ENCODE results near the gene TPSG1.

The TPSG1 gene

DNA sequence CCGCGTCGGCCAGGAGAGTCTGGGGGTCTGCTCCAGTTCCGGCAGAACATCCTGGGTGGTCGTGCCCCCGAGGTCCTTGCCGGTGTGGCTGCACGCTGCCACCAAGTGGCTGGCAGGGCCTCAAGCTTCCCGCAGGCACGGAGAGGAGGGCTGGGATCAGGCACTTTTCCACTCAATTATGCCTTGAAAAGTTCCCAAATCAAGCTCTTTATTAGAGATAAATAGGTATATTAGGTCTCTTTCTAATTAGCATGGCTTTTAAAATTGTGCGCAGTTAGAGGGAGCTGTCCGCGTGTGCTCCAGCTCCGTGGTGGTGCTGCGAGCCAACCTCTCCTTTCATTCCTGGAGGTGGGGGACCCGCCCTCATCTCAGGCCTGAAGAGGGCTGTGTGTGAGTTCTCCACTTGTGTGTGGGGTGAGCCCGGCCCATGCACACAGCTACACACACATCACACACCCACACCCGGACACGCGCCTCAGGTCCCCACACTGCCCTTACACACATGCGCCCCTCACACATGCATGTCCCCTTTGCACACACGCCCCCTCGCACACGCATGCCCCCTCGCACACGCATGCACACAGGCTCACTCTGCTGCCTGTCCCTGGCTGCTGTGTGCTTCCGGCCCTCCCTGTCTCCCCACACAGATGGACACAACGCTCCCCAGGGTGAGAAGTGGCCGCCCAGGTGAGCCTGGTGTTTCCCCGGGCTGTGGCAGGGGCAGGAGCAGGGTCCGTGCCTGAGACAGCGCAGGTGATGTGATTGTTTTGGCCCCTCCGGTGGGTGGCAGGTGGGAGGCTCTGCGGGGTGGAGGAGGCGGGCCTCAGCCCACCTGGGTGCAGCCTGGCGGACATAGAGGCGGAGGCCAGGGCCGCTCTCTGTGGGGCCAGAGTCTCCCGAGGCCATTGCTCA is 43.4 kb downstream of the TPSG1 start:
- DNase-seq (ENCODE audit: insufficient read length, low spot score) (no peak), FAIRE-seq (peak; percentile 59)

DNA sequence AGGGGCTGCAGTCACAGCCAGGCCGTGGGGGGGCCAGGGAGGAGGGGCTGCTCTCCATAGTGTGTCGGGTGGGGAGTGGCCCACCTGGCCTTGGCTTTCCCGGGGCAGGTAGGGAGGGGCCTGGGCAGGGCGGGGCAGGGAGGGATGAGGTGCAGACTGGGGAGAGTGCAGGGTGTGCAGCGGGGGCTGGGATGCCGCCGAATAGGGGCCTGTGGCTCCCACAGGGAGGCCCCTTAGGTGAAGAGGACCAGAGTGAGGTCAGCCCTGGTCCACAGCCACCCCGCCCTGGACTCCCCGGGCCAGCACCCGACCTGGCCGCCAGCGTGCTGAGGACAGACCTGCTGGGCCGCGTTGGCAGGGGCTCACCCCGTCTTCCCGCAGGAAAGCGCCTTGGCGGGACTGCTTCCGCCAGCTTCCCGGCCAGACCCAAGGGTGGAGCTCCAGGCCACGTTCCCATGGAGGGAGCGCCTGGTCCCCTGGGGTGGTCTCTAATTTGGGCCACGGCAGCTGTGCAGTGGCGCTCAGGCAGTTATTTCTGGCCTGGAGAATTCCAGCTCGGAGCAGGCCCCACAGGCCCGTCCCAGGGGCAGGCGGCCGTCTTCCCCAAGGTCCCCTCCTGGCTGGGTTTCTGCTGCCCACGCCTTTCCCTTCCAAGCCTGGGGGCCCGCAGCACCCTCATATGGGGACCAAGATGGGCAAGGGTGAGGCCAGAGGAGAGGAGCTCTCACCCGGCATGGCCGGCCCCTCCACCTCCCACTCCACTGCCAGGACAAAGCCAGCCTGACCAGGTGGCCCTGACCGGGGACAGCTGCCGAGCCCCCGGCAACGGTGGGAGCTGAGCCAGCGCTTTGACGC is 44.3 kb downstream of the TPSG1 start:
- no peak for DNase-seq (ENCODE audit: insufficient read length, low spot score)
- no peak for FAIRE-seq

DNA sequence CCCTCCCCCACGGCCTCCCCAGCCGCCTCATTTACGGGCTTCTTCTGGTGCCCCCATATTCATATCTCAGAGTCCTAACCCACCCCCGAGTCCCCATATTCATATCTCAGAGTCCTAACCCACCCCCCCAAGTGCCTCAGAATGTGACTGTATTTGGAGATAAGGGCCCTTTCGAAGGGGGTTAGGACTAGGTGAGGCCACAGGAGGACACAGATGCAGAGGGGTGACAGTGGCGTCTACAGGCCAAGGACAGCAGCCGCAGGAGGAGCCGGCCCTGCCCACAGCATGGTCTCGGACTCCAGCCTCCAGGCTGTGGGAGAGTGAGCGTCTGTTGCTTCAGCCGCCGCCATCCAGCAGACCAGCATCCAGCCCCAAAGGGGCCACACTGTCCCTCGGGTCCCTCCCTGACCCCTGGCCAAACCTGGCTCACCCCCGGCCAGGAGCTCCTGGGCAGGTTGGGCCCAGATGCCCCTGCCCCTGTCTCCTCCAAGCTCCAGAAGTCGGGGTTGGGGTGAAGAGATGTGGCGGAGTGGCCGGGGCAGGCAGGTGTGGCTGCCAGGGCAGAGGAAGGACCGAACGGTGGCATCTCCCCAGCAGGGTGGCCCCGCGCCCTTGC is 46.7 kb downstream of the TPSG1 start:
- no peak for DNase-seq (ENCODE audit: insufficient read length, low spot score)
- no peak for FAIRE-seq

DNA sequence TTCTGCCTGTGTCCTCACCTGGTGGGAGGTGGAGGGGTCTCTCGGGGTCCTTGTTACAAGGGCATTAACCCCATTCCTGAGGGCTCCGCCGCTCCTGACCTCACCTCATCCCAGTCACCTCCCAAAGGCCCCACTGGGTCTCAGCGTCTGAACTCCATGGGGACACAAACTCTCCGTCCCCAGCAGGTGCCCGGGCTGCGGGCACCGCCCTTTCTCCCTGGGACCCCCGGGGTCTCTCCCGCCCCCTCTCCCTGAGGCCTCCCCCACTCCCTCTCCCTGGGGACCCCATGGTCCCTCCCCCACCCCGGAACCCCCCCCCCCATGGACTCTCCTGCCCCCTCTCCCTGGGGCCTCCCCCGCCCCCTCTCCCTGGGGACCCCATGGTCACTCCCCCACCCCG is 47.3 kb downstream of the TPSG1 start:
- FAIRE-seq (no peak), DNase-seq (ENCODE audit: insufficient read length, low spot score) (no peak)

GRCh38 chr16:1177053-1177452 is 48.0 kb downstream of the TPSG1 start:
- DNase-seq (ENCODE audit: insufficient read length, low spot score) (no peak), FAIRE-seq (no peak)

DNA sequence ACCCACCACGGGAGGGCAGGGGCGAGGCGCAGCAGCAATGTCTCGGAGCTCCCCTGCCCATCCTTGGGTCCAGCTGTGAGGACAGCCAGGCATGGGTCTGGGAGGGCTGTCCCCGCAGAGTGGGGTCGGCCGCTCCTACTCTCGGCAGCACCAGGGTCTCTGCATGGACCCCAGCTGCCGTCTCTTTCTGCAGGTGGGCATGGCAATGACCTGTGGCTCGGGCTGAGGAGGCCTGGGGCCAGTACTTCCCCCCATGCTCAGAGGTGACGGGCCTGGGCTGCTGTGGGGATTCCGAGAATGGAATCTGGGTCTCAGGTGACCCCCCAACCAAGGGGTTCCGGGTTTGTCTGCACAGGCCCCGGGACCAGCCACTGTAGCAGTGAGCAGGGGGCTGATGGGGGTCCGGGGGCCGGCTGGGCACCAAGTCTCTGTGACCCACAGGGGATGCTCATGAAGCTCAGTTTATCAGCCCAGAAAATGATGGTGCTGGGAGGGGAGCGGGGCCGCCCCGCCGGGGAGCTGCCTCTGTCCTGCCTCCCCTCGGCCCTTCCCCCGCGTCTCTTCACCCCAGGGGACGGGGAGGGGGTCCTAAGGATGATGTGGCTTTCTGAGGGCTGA is 48.7 kb downstream of the TPSG1 start:
- no peak for FAIRE-seq
- DNase-seq (ENCODE audit: insufficient read length, low spot score), result no peak

GRCh38 chr16:1175566-1176279 is 49.3 kb downstream of the TPSG1 start:
- FAIRE-seq, result no peak
- no peak for DNase-seq (ENCODE audit: insufficient read length, low spot score)

- DNase-seq (ENCODE audit: insufficient read length, low spot score) (no peak), FAIRE-seq (peak; percentile 36)
Observed at GRCh38 chr16:1174477-1175357, 50.4 kb downstream of the TPSG1 start.

DNA sequence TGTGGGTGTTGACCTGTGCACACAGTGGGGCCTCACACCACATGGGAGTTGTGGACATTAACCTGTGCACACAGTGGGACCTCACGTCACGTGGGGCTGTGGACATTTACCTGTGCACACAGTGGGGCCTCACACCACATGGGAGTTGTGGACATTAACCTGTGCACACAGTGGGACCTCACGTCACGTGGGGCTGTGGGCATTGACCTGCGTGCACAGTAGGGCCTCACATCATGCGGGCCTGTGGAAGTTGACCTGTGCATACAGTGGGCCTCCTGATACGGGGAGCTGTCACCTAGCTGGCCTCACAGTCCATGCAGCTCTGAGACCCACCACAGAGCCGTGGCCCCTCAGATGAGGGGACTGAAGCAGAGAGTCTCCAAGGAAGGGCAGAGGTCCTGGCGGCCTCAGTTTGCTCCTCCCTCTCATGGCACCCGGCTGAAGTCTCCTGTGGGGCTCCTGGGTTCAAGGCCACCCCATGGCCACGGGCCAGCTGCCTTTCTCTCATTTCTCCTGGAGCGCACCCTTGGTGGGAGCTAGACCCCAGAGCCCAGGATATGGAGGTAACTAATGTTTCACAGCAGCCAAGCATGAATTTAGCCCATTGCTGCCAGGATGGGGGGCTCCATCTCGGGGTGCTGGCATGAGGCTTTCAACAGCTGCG is 51.1 kb downstream of the TPSG1 start:
- FAIRE-seq (no peak), DNase-seq (ENCODE audit: insufficient read length, low spot score) (no peak)

- no peak for FAIRE-seq
Observed at GRCh38 chr16:1172651-1173050, 52.4 kb downstream of the TPSG1 start.

DNA sequence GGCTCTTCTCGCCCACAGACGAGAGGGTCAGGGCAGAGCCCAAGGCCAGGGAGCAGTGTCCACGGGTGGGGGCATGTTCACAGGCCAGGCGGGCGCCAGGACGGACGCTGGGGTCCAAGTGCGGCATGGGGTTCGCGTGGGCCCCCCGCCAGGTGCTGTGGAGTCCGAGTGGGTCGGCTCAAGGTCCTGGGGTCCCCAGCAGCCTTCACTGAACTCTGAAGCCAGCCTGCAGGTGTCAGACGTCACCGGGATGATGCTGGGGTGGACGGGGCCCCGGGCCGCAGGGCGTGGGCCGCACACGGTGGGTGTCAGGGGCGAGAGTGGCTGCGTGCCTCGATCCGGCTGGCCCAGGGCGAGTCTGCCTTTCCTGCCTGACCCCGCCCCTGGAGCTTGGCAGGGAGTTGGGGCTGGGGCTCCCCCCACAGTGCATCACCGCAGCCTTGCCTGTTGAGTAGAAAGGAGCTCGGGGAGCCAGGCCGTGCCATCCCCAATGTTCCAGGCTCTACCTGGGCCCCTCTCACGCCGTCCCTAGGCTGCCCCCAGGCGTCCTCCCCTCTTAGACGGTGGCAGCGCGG is 53.1 kb downstream of the TPSG1 start:
- FAIRE-seq, result no peak
- no peak for DNase-seq (ENCODE audit: insufficient read length, low spot score)

More at GRCh38 chr16:1172651-1173050, 52.4 kb downstream of the TPSG1 start:
- no peak for DNase-seq (ENCODE audit: insufficient read length, low spot score)

Measured in HTR-8/SVneo (cell line).